ENCODE data around the gene EGFR.

EGFR gene

GRCh38 chr7:55172881-55173609 is 154.2 kb downstream of the EGFR start:
- DNase-seq (ENCODE audit: low spot score), result no peak

DNA sequence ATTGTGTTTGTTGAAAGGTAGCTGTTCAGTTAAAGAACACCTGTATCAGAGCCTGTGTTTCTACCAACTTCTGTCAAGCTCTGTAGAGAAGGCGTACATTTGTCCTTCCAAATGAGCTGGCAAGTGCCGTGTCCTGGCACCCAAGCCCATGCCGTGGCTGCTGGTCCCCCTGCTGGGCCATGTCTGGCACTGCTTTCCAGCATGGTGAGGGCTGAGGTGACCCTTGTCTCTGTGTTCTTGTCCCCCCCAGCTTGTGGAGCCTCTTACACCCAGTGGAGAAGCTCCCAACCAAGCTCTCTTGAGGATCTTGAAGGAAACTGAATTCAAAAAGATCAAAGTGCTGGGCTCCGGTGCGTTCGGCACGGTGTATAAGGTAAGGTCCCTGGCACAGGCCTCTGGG is 154.9 kb downstream of the EGFR start:
- no peak for DNase-seq (ENCODE audit: low spot score)

DNA sequence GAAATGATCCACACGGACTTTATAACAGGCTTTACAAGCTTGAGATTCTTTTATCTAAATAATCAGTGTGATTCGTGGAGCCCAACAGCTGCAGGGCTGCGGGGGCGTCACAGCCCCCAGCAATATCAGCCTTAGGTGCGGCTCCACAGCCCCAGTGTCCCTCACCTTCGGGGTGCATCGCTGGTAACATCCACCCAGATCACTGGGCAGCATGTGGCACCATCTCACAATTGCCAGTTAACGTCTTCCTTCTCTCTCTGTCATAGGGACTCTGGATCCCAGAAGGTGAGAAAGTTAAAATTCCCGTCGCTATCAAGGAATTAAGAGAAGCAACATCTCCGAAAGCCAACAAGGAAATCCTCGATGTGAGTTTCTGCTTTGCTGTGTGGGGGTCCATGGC is 155.6 kb downstream of the EGFR start:
- no peak for DNase-seq (ENCODE audit: low spot score)

GRCh38 chr7:55174856-55175255 is 156.0 kb downstream of the EGFR start:
- peak; percentile 16 for DNase-seq (ENCODE audit: low spot score)

DNA sequence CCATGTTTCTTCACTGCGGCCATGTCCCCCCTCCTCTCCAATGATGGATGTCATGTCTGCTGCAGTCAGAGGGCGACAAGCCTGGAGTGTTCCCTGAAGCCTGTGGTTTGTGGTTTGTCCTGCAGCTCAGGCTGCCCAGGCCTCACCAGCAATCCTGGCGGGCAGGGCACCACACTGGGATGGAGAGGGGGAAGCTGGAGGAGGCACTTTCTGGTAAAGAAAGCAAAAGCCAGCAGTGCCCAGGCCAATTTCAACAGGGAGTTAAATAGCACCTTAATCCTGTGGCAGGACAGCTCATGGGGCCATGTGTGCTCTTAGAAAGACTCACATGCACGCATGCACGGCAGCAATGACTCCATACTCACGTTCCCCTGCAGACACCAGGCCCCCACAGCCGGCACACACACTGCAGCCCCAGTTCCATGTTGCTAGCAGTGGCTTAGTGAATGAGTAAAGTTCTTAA is 158.3 kb downstream of the EGFR start:
- DNase-seq (ENCODE audit: low spot score), result no peak

GRCh38 chr7:55177589-55178261 is 158.9 kb downstream of the EGFR start:
- DNase-seq (ENCODE audit: low spot score), result no peak

DNA sequence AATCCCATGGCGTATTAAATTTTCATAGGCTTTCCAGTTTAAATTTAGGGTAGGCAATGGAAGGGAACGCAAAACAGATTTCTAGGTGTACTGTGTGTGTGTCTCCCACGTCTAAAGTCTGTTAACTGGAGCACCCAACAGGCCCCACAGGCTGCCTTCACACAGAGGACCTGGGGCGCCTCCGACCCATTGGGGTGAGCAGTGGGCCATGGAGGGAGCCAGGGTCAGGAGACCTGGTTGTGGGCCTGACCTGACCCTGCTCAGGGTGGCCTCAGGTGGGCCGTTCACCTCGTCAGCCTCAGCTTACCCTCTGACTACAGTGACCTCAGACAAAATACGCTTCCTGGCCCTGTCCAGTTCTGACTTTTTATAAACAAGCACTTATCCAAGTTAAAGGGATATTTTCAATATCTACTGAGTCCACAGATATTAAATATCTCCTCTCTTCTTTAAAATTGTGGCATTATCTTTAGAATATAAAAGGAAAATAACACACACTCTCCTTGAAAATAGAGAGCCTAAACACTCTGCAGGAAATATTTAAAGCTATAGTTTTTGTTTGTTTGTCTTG is 159.6 kb downstream of the EGFR start:
- no peak for DNase-seq (ENCODE audit: low spot score)

DNA sequence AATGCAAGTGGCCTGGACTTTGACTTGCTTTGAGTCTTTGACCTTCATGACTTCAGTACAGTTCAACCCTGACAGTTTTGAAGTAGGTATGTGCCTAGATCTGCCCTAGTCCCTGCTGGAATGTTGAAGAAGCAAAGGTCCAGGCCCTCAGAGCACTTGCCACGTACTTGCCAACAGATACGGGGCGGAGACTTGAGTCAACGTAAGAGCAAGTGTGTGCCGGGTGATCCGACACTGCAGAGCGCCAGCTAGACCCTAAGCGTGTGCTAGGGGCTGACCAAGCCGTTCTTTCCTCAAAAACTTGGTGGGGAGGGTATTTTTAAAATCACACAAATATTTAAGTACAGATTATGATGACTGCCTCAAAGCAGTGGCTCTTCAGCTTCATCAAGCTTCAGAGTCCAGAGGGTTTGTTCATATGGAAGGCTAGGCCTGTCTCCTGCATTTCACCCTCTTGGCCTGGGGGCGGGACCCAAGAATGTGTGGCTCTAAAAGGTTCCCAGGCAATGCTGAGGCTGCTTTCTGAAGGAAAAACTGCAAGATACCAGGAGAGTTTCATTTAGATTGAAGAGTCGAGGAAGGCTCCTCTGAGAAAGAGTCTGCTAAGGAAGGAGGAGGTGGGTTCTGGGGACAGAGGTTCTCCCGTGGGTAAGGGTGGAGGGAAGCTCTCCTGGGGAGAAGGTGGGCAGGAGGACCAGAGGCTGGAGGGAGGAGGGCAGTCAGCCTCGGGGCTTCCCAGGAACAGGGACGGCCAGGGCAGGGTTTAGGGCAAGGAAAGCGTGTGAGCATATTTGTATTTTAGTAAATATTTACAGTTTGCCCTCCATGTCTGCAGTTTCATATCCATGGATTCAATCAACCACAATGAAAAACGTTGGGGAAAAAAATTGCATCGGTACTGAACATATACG is 160.3 kb downstream of the EGFR start:
- DNase-seq (ENCODE audit: low spot score), result no peak

GRCh38 chr7:55179931-55180682 is 161.3 kb downstream of the EGFR start:
- DNase-seq (ENCODE audit: low spot score), result peak; percentile 22

- no peak for DNase-seq (ENCODE audit: low spot score)
Observed at GRCh38 chr7:55180963-55181542, 162.2 kb downstream of the EGFR start.

DNA sequence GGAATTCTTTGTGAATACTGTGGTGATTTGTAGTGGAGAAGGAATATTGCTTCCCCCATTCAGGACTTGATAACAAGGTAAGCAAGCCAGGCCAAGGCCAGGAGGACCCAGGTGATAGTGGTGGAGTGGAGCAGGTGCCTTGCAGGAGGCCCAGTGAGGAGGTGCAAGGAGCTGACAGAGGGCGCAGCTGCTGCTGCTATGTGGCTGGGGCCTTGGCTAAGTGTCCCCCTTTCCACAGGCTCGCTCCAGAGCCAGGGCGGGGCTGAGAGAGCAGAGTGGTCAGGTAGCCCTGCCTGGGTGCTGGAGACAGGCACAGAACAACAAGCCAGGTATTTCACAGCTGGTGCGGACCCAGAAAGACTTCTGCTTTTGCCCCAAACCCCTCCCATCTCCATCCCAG is 162.9 kb downstream of the EGFR start:
- DNase-seq (ENCODE audit: low spot score), result peak; percentile 26

DNA sequence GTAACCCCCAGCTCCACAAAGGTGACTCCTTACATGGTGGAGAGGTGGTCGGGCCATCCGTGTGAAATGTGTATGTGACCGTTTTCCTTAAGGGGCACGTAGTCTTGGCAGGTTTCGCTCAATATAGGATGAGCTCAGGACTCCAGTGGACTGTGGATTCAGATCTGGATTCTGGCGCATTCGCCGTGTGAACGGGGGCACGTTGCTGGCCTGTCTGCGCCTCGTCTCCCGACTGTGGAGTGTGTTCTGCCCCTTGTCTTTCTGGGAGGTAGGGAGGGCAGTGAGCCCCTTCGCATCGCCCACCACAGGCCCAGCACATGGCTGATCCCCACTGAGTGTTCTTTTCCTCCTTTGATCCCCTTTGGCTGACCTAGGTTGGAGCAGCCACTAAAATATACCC is 165.1 kb downstream of the EGFR start:
- no peak for DNase-seq (ENCODE audit: low spot score)

- peak; percentile 15 for DNase-seq (ENCODE audit: low spot score)
Observed at GRCh38 chr7:55185321-55185802, 166.5 kb downstream of the EGFR start.

DNA sequence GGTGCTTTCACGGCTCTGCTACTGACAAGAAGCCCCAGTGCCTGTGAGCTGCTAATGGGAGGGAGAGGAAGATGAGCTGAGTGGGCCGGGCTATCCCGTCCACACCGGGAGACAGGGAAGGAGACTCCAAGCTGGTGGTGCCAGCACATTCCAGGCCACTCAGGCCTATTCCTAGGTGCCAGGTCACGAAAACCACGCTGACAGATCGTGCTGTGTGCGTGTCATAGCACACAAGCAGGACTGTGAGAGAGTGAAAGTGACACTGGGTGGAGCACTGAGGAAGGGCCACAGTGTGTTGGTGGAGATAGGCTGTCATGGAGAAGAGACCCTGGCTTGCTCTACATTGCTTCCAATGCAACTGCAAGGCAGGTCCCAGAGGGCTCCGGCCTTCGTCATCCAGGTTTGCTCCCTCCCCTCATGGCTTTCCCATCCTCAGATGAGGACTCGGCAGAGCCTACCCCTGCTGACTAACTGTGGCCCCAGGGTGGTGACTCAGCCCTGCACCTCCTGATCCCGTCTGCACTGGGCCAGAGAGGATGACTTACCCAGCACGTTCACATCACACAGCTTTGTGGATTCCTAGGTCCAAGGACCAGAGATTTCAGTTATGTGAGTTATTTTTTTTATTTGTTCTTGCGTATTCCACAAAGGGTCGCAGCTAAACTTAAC is 167.3 kb downstream of the EGFR start:
- DNase-seq (ENCODE audit: low spot score), result peak; percentile 37

DNA sequence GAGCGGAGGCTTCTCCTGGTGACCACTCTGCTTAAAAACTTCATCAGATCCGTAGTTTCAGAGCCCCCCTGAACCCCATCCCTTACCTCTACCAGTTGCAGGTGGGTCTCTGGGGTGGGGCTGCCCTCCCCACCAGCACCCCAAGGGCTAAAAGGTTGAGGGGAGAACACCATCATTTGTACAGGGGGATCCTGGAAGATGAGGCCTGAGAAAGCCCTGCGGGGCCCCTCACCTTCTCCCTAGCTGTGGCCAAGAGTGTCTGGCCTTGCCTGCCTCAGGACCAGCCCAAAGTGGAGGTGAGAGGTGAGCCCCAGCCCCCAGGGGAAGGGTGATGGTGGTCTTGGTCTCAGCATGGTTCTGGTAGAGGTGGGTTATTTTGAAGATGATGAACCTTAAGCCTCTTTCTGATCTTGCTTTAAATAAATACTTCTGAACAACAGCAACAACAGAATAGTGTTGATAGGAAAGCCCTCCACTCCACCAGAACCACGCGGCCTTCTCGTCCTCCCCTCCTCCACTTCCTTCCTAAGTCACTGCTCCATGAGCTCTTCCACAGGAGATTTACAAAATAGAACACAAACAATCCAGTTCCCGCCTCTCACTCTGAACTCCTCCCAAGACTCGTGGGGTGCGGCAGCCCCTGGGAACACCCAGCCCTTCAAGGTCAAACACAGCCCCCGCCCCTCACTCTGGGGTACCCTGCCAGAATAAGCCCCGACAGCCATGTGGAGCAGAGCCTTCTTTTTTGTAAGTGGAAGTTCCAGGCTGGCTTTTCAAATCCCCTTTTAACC is 169.1 kb downstream of the EGFR start:
- peak; percentile 31 for DNase-seq (ENCODE audit: low spot score)

DNA sequence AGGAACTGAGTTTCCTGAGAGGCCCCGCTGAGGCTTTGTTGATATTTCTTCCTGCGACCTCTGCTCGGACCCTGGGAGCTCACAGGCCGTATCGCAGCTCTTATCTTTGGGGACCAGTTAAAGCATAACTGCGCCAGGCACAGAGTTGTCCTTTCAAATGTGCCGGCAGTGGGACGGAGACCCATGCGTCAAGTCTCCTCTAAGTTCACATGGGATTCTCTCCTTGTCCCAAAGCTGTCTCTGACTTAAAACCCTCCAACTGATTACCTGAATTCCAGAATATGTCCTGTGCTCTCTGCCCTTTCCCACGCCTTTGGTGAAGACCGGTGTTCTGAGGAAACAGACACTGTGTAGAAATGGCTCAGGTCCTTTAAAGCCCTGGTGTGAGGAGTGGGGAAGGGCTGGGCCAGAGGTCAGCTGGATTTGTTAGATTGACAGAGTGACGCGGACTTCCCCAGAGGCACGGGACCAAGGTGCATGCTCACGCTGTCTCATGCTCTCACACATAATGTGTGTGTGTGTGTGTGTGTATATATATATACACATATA is 169.8 kb downstream of the EGFR start:
- DNase-seq (ENCODE audit: low spot score), result peak; percentile 37

- peak; percentile 37 for DNase-seq (ENCODE audit: low spot score)
Observed at GRCh38 chr7:55189146-55189766, 170.4 kb downstream of the EGFR start.

- peak; percentile 43 for DNase-seq (ENCODE audit: low spot score)
Observed at GRCh38 chr7:55189878-55190436, 171.1 kb downstream of the EGFR start.
